Measurements from ENCODE around the gene TLR9. TPM values are rescaled to one million over a fixed set of nuclear protein-coding genes. Genes with fewer than 3 reads are reported as not detected.
A peak's percentile ranks its signal among the peaks of the same experiment; 100 is the strongest.

TLR9 gene
- total and polyA plus RNA-seq, 9 of the 15 experiments (the other 6 are each of a cell fraction or from before 2014, with no cell fraction given), result not detected

DNA sequence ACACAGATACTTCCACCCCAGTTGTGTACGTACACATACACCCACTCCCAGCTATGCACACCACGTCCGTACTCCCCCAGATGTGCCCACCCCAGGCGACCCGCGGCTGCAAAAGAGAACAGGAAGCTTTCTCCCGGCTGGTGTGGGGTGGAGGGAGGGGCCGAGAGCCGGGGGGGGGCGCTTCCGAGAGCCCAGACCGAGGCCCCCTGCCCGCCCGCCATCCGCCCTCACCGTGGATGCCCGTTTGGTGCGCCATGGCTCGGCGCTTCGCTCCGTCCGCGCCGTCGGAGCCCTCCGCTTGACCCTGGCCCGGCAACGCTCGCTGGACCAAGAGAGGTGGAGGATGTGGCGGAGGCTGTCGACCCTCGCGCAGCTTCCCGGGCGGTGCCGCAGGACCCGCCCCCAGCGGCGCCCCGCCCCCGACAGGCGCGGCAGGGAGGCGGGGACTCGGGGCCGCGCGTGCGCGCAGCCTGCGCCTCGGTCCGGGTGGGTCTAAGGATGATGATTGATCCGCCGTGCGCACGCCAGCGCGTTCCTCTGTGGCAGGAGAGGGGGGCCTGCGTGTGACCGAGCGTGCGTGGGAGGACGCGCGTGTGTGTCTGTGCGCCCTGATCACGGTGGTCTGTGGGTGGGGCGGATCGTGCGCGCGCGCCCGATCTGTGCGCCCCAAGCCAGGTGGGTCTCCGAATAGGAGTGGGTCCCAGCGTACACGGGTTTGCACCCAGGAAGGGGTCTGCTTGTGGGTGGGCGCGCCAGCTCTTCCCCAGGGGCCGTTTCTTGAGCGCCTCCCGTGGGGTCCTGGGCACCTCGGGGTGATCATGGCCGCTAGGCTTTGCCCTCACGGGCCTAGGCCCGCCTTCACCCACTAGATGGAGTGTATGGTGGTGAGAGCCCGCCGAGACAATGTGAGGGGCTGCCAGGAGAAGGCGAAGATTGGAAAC, 13.6 kb upstream of the TLR9 start, which contains the start of gene TWF2 (continued):
- TF ChIP-seq, protein P1, sequence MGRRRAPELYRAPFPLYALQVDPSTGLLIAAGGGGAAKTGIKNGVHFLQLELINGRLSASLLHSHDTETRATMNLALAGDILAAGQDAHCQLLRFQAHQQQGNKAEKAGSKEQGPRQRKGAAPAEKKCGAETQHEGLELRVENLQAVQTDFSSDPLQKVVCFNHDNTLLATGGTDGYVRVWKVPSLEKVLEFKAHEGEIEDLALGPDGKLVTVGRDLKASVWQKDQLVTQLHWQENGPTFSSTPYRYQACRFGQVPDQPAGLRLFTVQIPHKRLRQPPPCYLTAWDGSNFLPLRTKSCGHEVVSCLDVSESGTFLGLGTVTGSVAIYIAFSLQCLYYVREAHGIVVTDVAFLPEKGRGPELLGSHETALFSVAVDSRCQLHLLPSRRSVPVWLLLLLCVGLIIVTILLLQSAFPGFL (CRISPR knock-in tag; IDR thresholded peaks at IDR 0.05), result no peak
- TF ChIP-seq, protein P2, sequence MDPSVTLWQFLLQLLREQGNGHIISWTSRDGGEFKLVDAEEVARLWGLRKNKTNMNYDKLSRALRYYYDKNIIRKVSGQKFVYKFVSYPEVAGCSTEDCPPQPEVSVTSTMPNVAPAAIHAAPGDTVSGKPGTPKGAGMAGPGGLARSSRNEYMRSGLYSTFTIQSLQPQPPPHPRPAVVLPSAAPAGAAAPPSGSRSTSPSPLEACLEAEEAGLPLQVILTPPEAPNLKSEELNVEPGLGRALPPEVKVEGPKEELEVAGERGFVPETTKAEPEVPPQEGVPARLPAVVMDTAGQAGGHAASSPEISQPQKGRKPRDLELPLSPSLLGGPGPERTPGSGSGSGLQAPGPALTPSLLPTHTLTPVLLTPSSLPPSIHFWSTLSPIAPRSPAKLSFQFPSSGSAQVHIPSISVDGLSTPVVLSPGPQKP (CRISPR knock-in tag; IDR thresholded peaks at IDR 0.05), result no peak
- TF ChIP-seq, protein P3, sequence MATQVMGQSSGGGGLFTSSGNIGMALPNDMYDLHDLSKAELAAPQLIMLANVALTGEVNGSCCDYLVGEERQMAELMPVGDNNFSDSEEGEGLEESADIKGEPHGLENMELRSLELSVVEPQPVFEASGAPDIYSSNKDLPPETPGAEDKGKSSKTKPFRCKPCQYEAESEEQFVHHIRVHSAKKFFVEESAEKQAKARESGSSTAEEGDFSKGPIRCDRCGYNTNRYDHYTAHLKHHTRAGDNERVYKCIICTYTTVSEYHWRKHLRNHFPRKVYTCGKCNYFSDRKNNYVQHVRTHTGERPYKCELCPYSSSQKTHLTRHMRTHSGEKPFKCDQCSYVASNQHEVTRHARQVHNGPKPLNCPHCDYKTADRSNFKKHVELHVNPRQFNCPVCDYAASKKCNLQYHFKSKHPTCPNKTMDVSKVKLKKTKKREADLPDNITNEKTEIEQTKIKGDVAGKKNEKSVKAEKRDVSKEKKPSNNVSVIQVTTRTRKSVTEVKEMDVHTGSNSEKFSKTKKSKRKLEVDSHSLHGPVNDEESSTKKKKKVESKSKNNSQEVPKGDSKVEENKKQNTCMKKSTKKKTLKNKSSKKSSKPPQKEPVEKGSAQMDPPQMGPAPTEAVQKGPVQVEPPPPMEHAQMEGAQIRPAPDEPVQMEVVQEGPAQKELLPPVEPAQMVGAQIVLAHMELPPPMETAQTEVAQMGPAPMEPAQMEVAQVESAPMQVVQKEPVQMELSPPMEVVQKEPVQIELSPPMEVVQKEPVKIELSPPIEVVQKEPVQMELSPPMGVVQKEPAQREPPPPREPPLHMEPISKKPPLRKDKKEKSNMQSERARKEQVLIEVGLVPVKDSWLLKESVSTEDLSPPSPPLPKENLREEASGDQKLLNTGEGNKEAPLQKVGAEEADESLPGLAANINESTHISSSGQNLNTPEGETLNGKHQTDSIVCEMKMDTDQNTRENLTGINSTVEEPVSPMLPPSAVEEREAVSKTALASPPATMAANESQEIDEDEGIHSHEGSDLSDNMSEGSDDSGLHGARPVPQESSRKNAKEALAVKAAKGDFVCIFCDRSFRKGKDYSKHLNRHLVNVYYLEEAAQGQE (IDR thresholded peaks at IDR 0.05; ENCODE audit: borderline replicate concordance), result no peak
- TF ChIP-seq, protein P3 (CRISPR knock-in tag; IDR thresholded peaks at IDR 0.05; ENCODE audit: low read depth), result peak; percentile 57; the same call in 1 of the 2 replicates
- TF ChIP-seq YBX1 (IDR thresholded peaks at IDR 0.05), result no peak
- TF ChIP-seq PRMT5 (CRISPR knock-in tag; IDR thresholded peaks at IDR 0.05), result no peak
- TF ChIP-seq MYC (IDR thresholded peaks at IDR 0.05; ENCODE audit: low read depth, low read length), result no peak
- TF ChIP-seq MYC (CRISPR knock-in tag; IDR thresholded peaks at IDR 0.05; ENCODE audit: borderline replicate concordance, low read depth), result peak; percentile 55; the same call in 1 of the 2 replicates
- TF ChIP-seq ARID1B (IDR thresholded peaks at IDR 0.05), result peak; percentile 8; the same call in 1 of the 2 replicates
- TF ChIP-seq MYNN (IDR thresholded peaks at IDR 0.05), result peak; percentile 41; the same call in 1 of the 2 replicates
- no peak for TF ChIP-seq MYNN (CRISPR knock-in tag; IDR thresholded peaks at IDR 0.05)
- TF ChIP-seq ZNF717 (CRISPR knock-in tag; IDR thresholded peaks at IDR 0.05), result no peak
- TF ChIP-seq PHF8 (IDR thresholded peaks at IDR 0.05; ENCODE audit: borderline replicate concordance, low read length), result peak; percentile 71; the same call in 1 of the 2 replicates
- TF ChIP-seq, protein P4, sequence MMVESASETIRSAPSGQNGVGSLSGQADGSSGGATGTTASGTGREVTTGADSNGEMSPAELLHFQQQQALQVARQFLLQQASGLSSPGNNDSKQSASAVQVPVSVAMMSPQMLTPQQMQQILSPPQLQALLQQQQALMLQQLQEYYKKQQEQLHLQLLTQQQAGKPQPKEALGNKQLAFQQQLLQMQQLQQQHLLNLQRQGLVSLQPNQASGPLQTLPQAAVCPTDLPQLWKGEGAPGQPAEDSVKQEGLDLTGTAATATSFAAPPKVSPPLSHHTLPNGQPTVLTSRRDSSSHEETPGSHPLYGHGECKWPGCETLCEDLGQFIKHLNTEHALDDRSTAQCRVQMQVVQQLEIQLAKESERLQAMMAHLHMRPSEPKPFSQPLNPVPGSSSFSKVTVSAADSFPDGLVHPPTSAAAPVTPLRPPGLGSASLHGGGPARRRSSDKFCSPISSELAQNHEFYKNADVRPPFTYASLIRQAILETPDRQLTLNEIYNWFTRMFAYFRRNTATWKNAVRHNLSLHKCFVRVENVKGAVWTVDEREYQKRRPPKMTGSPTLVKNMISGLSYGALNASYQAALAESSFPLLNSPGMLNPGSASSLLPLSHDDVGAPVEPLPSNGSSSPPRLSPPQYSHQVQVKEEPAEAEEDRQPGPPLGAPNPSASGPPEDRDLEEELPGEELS (CRISPR knock-in tag; IDR thresholded peaks at IDR 0.05; ENCODE audit: borderline replicate concordance), result no peak
- no peak; the same call in 1 of the 2 replicates for TF ChIP-seq MBD2 (IDR thresholded peaks at IDR 0.05; ENCODE audit: borderline replicate concordance, low read depth)
- TF ChIP-seq SUPT5H (IDR thresholded peaks at IDR 0.05), result peak; percentile 72

All from K562 (cell line).